CD4-positive, alpha-beta T cell (primary cell): Measurements from ENCODE around the gene HNRNPA1. TPM values are rescaled to one million over a fixed set of nuclear protein-coding genes. Genes with fewer than 3 reads are reported as not detected.

ENCODE experiments used
- ATAC-seq: fragments of 200-7000 bp; cut with Tn5 transposase; one replicate; pipeline ENCODE4 v1.10.0; 2022; ENCODE audit warnings: mild to moderate bottlenecking; ENCODE audit not compliant: poor library complexity
- CTCF ChIA-PET: fragments of 350-600 bp; sonication (Branson Sonifier 250); formaldehyde crosslinking; loops from one replicate; lab custom pipeline; 2021; ENCODE audit warnings: antibody characterized with exemption, inconsistent platforms; lab: Charles Lee
- POLR2A ChIA-PET: fragments of 350-600 bp; sonication (Branson Sonifier 250); formaldehyde crosslinking; loops from one replicate; lab custom pipeline; 2021; ENCODE audit warnings: antibody characterized with exemption, inconsistent platforms; lab: Charles Lee
- DNase-seq, 14 experiments: peaks; one replicate each; pipeline ENCODE4 v3.0.0-alpha.2; 2013 to 2020; ENCODE audit warnings: mixed read lengths in 2 of 14
- H3K27ac ChIP-seq, 2 donors: one replicate each; pipeline versions ENCODE4 v1.5.1 to v1.7.0; 2013; ENCODE audit warnings: low read length in 2 of 2, low read depth in 1 of 2, mild to moderate bottlenecking in 1 of 2
- H3K27me3 ChIP-seq, 2 experiments: 1 replicate in 1 of 2; 2 replicates in 1 of 2; pipeline versions ENCODE4 v1.6.1 to v1.7.0; 2013; ENCODE audit warnings: low read length in 2 of 2, control low read depth in 1 of 2, mild to moderate bottlenecking in 1 of 2, moderate library complexity in 1 of 2; ENCODE audit not compliant: insufficient read depth in 2 of 2, control insufficient read depth in 1 of 2
- H3K36me3 ChIP-seq: one replicate; pipeline ENCODE4 v1.6.1; 2013; ENCODE audit warnings: low read length, control low read depth; ENCODE audit not compliant: insufficient read depth
- H3K4me1 ChIP-seq: one replicate; pipeline ENCODE4 v1.6.1; 2013; ENCODE audit warnings: low read length, control low read depth; ENCODE audit not compliant: insufficient read depth
- H3K4me3 ChIP-seq: one replicate; pipeline ENCODE4 v1.5.1; 2013; ENCODE audit warnings: mild to moderate bottlenecking, low read length, moderate library complexity
- H3K9me3 ChIP-seq, 2 experiments: 1 replicate in 1 of 2; 2 replicates in 1 of 2; pipeline versions ENCODE4 v1.6.1 to v1.7.0; 2013; ENCODE audit warnings: low read length in 2 of 2, mild to moderate bottlenecking in 2 of 2, control low read depth in 1 of 2, moderate library complexity in 1 of 2; ENCODE audit not compliant: control insufficient read depth in 1 of 2, insufficient read depth in 1 of 2
- H3K27ac Mint-ChIP-seq: one replicate; pipeline ENCODE4 v1.8.0; 2020; ENCODE audit warnings: mixed read lengths
- H3K27me3 Mint-ChIP-seq: one replicate; pipeline ENCODE4 v1.8.0; 2021; ENCODE audit warnings: mixed read lengths
- H3K36me3 Mint-ChIP-seq: one replicate; pipeline ENCODE4 v1.8.0; 2021; ENCODE audit warnings: low read depth, mixed read lengths
- H3K4me1 Mint-ChIP-seq: one replicate; pipeline ENCODE4 v1.8.0; 2021; ENCODE audit warnings: low read depth, mixed read lengths
- H3K4me3 Mint-ChIP-seq: one replicate; pipeline ENCODE4 v1.8.0; 2020; ENCODE audit warnings: mild to moderate bottlenecking, mixed read lengths
- H3K9me3 Mint-ChIP-seq: one replicate; pipeline ENCODE4 v1.8.0; 2020; ENCODE audit warnings: mixed read lengths
- CTCF ChIP-seq: fragments of 200-600 bp; IDR thresholded peaks from one replicate; pipeline ENCODE4 v1.8.0; 2022; ENCODE audit warnings: antibody characterized with exemption, mild to moderate bottlenecking
- intact Hi-C, 2 experiments: fragments of 100-400 bp; cut with DNase I in 1 of 2; cut with micrococcal nuclease in 1 of 2; formaldehyde crosslinking; loops; one replicate each; pipeline versions ENCODE4 v1.15.1 to v1.9.0; 2023 to 2025; cut with DNase I, micrococcal nuclease
- total RNA-seq, 174 experiments: library from RNA in 2 of 174; stranded (reverse) in 2 of 174; gene quantifications; one replicate each; pipeline ENCODE4 v1.2.3 and lab custom pipeline; 2021 to 2026

Gene HNRNPA1
- total RNA-seq, 2 experiments from 2014 or later = 1,969 to 1,994 TPM

GRCh38 chr12:54258201-54258681 is 22.3 kb upstream of the HNRNPA1 start:
- no peaks in the 10 kb centered on the region for H3K27me3 ChIP-seq
- H3K36me3 ChIP-seq = peaks cover 22% of the 10 kb centered on the region
- H3K27me3 Mint-ChIP-seq = no peaks in the 10 kb centered on the region
- no peak overlapping the region for H3K4me3 ChIP-seq
- H3K27ac Mint-ChIP-seq = no peak overlapping the region
- H3K4me1 Mint-ChIP-seq = peaks cover 31% of the 10 kb centered on the region
- CTCF ChIA-PET = interaction anchor here (0.6 to 1.0 kb wide), 2 partner anchors 32 to 110 kb away, joined by 3 to 5 read pairs; no protein-coding TSS in a partner anchor
- intact Hi-C loops = no loop called here
- no peak overlapping the region for H3K27ac ChIP-seq
- POLR2A ChIA-PET = interaction anchor here (1.3 to 4.4 kb wide), 2 partner anchors 9 to 22 kb away, joined by 4 to 25 read pairs; partner anchors contain the start of genes CBX5 and HNRNPA1
- H3K9me3 ChIP-seq = no peaks in the 10 kb centered on the region
- H3K36me3 Mint-ChIP-seq = peaks cover 32% of the 10 kb centered on the region
- ATAC-seq (no peak), DNase-seq (no peak)
- no peaks in the 10 kb centered on the region for H3K9me3 Mint-ChIP-seq
- H3K4me1 ChIP-seq = peaks cover 12% of the 10 kb centered on the region
- no peak for TF ChIP-seq CTCF
- no peak overlapping the region for H3K4me3 Mint-ChIP-seq

- peak overlapping the region; percentile 4 for H3K4me3 ChIP-seq
- H3K27me3 Mint-ChIP-seq = no peaks in the 10 kb centered on the region
- peak overlapping the region; percentile 45 for H3K27ac Mint-ChIP-seq
- no peaks in the 10 kb centered on the region for H3K9me3 ChIP-seq
- H3K4me1 Mint-ChIP-seq = peaks cover 31% of the 10 kb centered on the region
- peak overlapping the region; percentile 66 for H3K4me3 Mint-ChIP-seq
- H3K36me3 ChIP-seq = peaks cover 22% of the 10 kb centered on the region
- DNase-seq (peak in 9 of 14 experiments; percentile 14 to 73 (median 43)), ATAC-seq (peak; percentile 93)
- no peak overlapping the region for H3K27ac ChIP-seq
- peaks cover 12% of the 10 kb centered on the region for H3K4me1 ChIP-seq
- no peaks in the 10 kb centered on the region for H3K27me3 ChIP-seq
- ChIA-PET POLR2A (interaction anchor here (0.6 to 4.4 kb wide), 4 partner anchors 19 to 100 kb away, joined by 3 to 25 read pairs (median 3); partner anchors contain the start of genes CBX5 and HNRNPA1), CTCF (interaction anchor here (1.0 to 1.2 kb wide), 2 partner anchors 66 to 109 kb away, joined by 3 read pairs; partner anchors contain the start of gene COPZ1)
- intact Hi-C loops = no loop called here
- no peaks in the 10 kb centered on the region for H3K9me3 Mint-ChIP-seq
- peaks cover 30% of the 10 kb centered on the region for H3K36me3 Mint-ChIP-seq
- no peak for TF ChIP-seq CTCF
These were observed 21.1 kb upstream of the HNRNPA1 start for GRCh38 chr12:54259194-54260011.

GRCh38 chr12:54261815-54262402 is 18.6 kb upstream of the HNRNPA1 start:
- Mint-ChIP-seq H3K36me3 (peaks cover 11% of the 10 kb centered on the region), H3K27ac (no peak overlapping the region), H3K4me3 (no peak overlapping the region), H3K9me3 (no peaks in the 10 kb centered on the region), H3K27me3 (no peaks in the 10 kb centered on the region), H3K4me1 (peaks cover 40% of the 10 kb centered on the region)
- Histone ChIP-seq H3K27ac (no peak overlapping the region), H3K9me3 (no peaks in the 10 kb centered on the region), H3K27me3 (no peaks in the 10 kb centered on the region), H3K4me3 (no peak overlapping the region), H3K36me3 (peaks cover 7% of the 10 kb centered on the region), H3K4me1 (peaks cover 12% of the 10 kb centered on the region)
- intact Hi-C loops = no loop called here
- DNase-seq (no peak), ATAC-seq (no peak)
- ChIA-PET POLR2A (interaction anchor here (4.4 kb wide), 1 partner anchor 18 kb away, joined by 25 read pairs; the partner anchor contains the start of genes CBX5 and HNRNPA1), CTCF (no interaction called here)
- TF ChIP-seq CTCF = no peak
